ENCODE data around the gene SRGAP2C. TPM values are rescaled to one million over a fixed set of nuclear protein-coding genes. Genes with fewer than 3 reads are reported as not detected.
"Not testable (repeated sequence)": the region's sequence is repeated elsewhere in the genome, so short reads cannot be mapped to it uniquely, and the experiment has no call there.

The SRGAP2C gene
- total RNA-seq, 1 donor from 2014 or later, result 26.8 TPM

- DNase-seq (ENCODE audit: extremely low spot score, unreplicated experiment); H3K27me3 Mint-ChIP-seq; H3K4me3 Mint-ChIP-seq: not testable (repeated sequence)
Measured at GRCh38 chr1:121438862-121439261, 254.1 kb downstream of the SRGAP2C start.

GRCh38 chr1:121440993-121441392, 256.2 kb downstream of the SRGAP2C start:
- TF ChIP-seq, protein P1, sequence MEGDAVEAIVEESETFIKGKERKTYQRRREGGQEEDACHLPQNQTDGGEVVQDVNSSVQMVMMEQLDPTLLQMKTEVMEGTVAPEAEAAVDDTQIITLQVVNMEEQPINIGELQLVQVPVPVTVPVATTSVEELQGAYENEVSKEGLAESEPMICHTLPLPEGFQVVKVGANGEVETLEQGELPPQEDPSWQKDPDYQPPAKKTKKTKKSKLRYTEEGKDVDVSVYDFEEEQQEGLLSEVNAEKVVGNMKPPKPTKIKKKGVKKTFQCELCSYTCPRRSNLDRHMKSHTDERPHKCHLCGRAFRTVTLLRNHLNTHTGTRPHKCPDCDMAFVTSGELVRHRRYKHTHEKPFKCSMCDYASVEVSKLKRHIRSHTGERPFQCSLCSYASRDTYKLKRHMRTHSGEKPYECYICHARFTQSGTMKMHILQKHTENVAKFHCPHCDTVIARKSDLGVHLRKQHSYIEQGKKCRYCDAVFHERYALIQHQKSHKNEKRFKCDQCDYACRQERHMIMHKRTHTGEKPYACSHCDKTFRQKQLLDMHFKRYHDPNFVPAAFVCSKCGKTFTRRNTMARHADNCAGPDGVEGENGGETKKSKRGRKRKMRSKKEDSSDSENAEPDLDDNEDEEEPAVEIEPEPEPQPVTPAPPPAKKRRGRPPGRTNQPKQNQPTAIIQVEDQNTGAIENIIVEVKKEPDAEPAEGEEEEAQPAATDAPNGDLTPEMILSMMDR (conservative IDR thresholded peaks at IDR 0.05), result no peak
- no peak overlapping the region for H3K27ac Mint-ChIP-seq
- no peaks in the 10 kb centered on the region for H3K36me3 Mint-ChIP-seq
- H3K4me1 Mint-ChIP-seq (ENCODE audit: unreplicated experiment), result no peaks in the 10 kb centered on the region
- peaks cover 9% of the 10 kb centered on the region for H3K9me3 Mint-ChIP-seq
- no peak overlapping the region for H3K4me3 Mint-ChIP-seq
- DNase-seq (ENCODE audit: extremely low spot score, unreplicated experiment), result no peak
- H3K27me3 Mint-ChIP-seq, result no peaks in the 10 kb centered on the region

More at GRCh38 chr1:121438862-121439261, 254.1 kb downstream of the SRGAP2C start:
- not testable (repeated sequence) for H3K9me3 Mint-ChIP-seq; H3K4me1 Mint-ChIP-seq (ENCODE audit: unreplicated experiment); H3K36me3 Mint-ChIP-seq; H3K27ac Mint-ChIP-seq

Other genes with a start within 250 kb of the SRGAP2C start
- gene FAM72B, start 635 bp upstream of the SRGAP2C start, total RNA-seq (ENCODE audit: low replicate concordance), result 2.8 and 4.9 TPM in 2 replicates